Measurements from ENCODE around the gene ETV3.

- no peak for TF ChIP-seq POLR2A (IDR thresholded peaks at IDR 0.05)
- TF ChIP-seq, protein P1, sequence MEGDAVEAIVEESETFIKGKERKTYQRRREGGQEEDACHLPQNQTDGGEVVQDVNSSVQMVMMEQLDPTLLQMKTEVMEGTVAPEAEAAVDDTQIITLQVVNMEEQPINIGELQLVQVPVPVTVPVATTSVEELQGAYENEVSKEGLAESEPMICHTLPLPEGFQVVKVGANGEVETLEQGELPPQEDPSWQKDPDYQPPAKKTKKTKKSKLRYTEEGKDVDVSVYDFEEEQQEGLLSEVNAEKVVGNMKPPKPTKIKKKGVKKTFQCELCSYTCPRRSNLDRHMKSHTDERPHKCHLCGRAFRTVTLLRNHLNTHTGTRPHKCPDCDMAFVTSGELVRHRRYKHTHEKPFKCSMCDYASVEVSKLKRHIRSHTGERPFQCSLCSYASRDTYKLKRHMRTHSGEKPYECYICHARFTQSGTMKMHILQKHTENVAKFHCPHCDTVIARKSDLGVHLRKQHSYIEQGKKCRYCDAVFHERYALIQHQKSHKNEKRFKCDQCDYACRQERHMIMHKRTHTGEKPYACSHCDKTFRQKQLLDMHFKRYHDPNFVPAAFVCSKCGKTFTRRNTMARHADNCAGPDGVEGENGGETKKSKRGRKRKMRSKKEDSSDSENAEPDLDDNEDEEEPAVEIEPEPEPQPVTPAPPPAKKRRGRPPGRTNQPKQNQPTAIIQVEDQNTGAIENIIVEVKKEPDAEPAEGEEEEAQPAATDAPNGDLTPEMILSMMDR (IDR thresholded peaks at IDR 0.05 in 4 of 5, conservative IDR thresholded peaks at IDR 0.05 in 1 of 5): no peak
These were observed 24.6 kb downstream of the ETV3 start for GRCh38 chr1:157113631-157114030.

All from gastrocnemius medialis (tissue), 4 donors.